Stimulated activated naive CD8-positive, alpha-beta T cell treated with anti-CD3 and anti-CD28 coated beads, Interleukin-15, Interleukin-2, amounts not matched to agents 100 U/mL and 50 U/mL, for 24 hours (primary cell): Measurements from ENCODE around the gene TNFRSF4.
A peak's percentile ranks its signal among the peaks of the same experiment; 100 is the strongest.
"Not testable (repeated sequence)": the region's sequence is repeated elsewhere in the genome, so short reads cannot be mapped to it uniquely, and the experiment has no call there.

ENCODE experiments used
- ATAC-seq: fragments of 150-1000 bp; cut with Tn5 transposase; one replicate; pipeline ENCODE4 v1.10.0; 2021
- DNase-seq: peaks from one replicate; pipeline ENCODE4 v3.0.0; 2021

Gene TNFRSF4

DNA sequence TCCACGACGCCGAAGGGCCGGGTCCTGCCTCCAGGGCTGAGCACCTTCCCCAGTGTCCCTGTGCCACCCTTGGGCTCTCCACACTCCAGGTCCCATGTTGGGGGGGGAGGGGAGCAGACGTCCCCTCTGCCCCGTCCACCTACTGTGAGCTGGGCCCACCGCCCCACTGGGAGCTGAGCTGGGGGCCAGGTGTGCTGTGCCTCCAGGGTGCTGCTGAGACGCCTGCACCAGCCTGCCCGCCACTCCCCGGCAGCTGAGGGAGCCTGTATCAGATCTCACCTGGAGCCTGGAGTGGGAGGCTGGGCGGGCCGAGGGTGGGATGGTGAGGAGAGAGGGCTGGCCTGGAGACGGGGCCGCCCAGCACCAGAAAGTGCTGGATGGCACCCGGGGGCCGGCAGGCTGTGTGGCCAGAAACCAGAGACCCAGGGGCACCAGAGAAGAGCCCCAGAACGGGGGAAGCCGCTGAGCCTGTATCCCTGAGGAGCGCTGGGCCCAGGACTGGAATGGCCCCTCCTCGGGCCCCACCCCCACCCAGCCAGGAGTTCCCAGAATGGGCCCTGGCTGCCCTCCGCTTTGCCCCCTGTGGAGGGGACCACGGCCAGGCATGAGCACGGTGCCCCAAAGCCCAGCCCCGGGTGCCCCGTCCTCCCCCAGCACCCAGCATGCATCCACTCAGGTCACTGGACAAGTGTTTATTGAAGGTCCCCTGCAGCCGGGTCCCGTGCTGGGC, 11.0 kb downstream of the TNFRSF4 start:
- DNase-seq (peak; percentile 31), ATAC-seq (no peak)

DNA sequence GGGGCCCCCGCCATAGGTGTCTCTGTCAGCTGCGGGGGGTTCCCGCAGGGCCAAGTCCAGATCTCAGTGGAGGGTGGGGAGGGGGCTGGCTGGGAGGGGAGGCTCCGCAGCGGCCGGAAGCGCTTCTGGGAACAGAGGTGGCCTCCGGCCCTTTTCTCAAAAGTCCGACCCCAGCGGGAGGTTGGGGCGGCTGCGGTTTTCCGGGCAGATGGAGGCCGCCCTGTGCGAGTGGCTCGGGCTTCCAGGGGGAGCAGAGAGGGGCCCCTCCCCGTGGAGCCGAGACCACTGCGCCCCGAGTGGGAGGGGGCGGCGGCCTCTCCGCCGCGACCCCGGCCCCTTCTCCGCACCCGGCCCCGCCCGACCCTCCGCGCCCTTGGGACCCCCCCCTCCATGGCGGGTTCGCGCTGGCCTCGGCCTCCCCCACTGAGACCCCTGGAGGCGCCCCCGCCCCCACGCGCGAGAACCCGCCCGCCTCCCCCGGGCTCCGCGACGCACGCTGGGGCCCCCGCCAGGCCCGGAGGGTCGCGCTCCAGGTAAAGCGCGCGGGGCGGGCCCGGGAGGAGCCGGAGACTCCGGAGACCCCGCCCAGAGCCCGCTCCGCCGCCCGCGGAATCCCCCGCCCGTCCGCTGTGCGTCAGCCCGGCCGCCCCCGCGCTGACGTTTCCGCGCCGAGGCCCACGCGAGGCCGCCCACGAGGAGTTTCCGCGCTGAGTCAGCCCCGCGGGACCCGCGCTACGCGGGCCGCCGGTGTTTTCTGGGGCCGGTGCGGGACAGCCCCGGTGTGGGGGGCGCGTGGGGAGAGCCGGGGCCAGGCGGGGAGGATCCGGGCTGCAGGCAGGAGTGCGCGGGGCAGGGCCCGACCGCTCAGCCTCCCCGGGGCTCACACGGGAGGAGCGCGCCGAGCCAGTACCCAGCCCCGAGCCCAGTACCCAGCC, 12.8 kb downstream of the TNFRSF4 start:
- ATAC-seq (peak; percentile 83), DNase-seq (peak; percentile 93)

DNA sequence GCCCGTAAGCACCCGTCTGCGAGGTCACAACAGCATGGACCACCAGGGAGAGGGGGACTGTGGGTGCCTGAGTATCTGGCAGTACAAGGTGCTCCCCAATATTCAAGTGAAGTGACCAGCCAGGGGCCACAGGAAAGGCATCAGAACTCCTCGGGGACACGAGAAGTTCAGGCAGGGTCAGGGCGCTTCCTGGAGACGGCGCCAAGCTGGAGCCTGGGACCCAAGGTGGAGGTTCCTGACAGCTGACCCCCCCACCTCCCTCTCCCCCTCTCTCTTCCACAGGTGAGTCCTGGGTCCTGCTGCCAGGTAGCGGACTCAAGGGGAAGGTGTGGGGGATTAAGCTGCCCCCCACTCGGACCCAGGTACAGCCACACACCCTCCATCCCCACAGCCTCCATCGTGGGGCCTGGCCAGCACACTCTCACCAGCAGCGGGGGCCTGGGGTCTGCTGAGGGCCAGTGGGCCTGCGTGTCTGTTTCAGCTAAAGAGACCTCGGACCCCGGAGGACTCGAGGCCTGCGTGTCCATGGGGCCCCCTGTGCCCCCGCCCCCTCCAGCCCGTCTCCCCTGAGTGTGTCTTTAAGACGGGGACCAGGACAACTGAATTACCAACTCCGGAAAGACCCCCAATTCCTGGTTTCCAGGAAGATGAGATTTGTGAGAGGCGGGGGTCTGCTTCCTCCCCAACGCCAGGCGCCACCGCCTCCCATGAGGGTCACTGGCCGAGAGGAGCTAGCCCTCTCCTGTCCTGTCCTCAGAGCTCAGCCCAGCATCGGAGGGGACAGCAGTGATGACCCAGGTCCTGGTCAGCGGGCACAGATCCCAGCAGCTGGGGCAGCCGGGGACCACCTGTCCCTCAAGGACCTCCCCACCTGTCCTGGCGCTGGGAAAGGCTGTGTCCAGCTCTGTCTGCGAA, 13.7 kb downstream of the TNFRSF4 start:
- DNase-seq (no peak), ATAC-seq (no peak)

DNA sequence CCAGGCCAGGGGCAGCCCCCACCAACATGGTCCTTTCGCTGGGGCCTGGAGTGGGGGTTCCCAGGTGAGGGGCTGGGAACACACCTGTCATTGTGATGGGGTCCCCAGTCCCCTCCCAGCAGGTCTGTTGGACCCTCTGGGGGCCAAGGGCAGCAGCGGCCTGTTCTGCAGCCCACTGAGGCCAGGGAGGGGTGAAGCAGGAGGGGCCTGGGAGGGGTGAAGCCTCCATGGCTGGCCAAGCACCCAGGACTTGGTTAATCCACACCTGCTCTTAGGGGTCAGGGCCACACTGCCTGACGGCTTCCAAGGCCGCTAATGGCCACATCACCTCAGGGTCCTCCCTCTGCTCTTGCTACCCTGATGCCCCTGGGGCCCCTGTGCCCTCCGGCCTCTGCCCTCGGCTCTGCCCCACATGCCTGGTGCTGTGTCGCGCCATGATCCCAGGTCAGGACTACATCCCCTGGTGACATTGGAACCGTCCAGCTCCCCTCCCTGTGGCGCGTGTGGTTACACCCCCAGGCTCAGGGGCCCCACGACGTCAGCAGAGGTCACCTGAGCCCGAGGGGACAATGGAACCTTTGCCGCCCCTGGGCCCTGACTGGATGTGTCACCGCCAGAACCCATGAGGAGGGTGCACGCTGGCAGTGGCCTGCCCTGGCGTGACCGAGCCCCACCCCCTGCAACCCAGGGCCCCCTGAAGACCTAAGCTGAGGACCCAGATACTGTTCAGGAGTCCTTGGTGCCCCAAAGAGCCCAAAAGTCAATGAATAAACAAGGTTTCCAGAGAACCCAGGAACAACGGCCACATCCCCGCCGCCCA, 14.6 kb downstream of the TNFRSF4 start:
- DNase-seq, result no peak
- no peak for ATAC-seq

DNA sequence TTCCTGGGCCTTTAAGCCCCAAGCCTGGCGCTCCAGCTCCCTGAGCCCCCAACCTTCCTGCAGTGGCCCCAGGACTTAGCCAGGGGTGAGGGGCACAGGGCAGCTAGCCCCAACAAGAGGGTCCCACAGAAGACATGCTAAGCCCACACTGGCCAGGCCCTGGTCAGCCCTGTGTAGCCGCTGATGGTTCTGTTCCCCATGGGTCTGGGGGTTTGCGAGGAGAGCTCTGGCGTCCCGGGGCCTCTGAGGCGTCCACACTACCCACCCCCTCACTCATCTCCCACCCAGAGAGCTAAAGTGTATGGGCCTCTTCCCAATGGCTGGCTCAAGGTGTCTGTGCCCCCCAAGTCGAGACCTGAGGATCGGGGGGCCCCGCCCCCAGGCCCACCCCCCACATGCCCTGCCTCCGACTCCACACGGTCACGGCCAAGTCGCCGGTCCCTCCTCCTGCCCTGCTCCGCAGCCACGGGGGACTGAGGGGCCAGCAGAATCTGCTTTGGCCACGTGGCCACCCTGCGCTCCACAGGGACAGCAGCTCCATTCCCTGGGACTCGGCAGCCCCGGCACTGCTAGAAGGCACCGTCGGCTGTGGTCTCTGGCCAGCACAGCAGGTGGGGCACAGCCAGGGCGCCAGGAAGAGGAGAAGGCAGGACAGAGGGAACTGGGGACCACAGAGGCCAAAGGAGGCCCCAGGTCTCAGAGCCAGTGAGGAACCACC, 15.4 kb downstream of the TNFRSF4 start:
- DNase-seq (no peak), ATAC-seq (no peak)

DNA sequence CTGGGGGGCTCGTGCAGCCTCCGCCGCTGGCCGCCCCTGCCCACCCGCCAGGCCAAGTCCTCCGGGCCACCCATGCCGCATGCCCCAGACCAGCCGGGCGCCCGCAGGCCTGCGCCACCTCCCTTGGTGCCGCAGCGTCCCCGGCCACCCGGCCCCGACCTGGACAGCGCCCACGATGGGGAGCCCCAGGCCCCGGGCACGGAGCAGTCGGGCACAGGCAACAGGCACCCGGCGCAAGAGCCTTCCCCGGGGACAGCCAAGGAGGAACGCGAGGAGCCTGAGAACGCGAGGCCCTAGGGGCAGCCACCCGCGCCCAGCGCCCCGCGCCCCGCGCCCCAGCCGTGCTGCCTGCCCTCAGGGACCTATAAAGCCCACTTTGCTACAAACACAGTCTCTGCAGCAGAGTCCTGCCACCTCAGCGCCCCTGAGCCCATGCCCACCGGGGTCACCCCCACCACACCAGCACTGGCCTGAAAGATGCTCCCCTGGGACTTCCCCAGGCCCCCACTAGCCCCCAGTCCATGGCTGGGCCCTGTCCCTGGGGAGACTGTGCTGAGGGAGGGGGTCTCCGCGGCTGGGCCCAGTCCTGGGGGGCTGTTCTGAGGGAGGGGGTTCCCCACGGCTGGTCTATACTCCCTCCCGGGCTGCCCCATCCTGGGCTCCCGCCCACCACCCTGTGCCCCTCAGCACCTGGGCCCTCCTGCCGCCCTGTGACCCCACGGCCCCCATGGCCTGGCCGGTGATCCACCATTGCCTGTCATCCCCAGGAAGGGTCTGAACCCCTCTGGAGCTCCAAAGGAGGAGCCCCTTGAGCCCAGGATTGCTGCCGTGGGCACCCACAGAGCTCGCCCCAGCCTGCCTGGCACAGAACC, 16.2 kb downstream of the TNFRSF4 start:
- no peak for ATAC-seq
- DNase-seq, result peak; percentile 2

DNA sequence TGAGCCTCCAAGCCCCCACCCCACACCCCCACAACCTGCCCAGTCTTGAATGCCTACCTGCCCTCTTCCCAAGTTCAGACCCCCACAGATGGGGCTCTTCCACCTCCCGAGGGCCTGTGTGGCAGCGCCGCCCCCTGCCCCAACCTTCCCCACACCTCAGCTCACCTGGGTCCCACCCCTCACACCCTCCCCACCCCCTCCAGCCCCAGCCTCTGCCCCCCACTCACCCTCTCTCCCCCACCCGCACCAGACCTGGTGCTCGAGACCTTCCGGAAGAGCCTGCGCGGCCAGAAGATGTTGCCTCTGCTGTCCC, 16.8 kb downstream of the TNFRSF4 start:
- ATAC-seq (no peak), DNase-seq (no peak)

DNA sequence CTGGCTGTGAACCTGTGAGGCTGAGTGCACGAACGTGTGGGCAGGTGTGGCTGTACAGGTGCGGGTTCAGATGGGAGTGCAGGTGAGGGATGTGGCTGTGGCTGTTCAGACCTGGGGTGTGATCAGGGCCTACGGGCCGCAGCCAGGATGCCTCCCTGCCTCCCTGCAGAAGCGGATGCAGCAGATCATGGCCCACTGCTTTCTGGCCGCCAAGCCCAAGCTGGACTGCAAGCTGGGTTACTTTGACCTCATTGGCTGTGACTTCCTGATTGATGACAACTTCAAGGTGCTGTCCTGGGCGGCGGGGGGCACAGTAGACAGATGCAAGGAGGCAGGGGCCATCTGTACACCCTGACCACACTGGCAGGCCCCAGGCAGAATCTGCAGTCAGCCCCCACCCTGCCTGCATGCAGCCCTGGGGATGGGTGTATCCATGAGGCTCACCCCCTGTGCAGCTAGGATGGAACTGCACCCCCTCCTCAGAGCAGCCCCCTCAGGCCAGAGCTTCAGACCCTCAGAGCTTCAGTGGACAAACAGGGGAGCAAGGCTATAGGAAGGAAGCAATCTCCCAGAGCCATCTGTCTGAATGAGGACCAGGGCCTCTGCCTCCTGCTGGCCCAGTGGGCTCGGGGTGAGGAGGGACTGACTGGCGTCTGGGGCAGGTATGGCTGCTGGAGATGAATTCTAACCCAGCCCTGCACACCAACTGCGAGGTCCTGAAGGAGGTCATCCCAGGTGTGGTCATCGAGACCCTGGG, 17.3 kb downstream of the TNFRSF4 start:
- no peak for ATAC-seq
- peak; percentile 4 for DNase-seq

DNA sequence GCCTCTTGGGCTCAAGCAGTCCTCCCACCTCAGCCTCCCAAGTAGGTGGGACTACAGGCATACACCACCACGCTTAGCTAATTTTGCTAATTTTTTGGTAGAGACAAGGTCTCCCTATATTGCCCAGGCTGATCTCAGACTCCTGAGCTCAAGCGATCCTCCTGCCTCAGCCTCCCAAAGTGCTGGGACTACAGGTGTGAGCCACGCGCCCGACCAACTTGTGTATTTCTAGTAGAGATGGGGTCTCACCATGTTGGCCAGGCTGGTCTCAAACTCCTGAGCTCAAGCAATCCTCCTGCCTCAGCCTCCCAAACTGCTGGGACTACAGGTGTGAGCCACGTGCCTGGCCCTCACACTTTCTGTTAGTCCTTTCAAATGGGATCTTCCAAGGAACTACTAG, 18.2 kb downstream of the TNFRSF4 start:
- DNase-seq, ATAC-seq: not testable (repeated sequence)

DNA sequence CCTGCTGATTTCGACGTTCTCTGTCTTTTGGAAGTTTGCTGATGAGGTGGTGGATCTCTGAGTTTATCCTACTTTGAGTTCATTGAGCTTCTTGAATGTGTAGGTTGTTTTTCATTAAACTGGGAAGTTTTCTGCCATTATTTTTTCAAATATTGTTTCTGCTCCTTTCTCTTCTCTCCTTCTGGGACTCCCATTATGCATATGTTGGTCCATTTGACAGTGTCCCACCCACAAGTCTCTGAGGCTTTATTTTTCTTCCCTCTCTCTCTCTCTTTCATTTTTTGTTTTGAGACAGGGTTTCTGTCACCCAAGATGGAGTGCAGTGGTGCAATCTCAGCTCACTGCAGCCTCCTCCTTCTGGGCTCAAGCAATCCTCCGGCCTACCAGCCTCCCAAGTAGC, 19.2 kb downstream of the TNFRSF4 start:
- DNase-seq, result no peak
- no peak for ATAC-seq

DNA sequence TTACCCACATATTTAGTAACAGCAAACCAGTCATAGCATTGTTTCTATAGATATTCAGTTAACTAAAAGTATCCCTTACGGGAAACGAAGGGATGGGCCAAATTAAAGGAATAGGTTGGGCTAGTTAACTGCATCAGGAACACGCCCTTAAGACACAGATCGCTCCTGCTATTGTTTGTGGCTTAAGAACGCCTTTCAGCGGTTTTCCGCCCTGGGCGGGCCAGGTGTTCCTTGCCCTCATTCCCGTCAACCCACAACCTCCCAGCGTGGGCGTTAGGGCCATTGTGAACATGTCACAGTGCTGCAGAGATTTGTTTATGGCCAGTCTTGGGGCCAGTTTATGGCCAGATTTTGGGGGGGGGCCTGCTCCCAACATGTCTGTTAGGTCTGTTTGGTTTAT, 22.2 kb downstream of the TNFRSF4 start:
- ATAC-seq (no peak), DNase-seq (no peak)

DNA sequence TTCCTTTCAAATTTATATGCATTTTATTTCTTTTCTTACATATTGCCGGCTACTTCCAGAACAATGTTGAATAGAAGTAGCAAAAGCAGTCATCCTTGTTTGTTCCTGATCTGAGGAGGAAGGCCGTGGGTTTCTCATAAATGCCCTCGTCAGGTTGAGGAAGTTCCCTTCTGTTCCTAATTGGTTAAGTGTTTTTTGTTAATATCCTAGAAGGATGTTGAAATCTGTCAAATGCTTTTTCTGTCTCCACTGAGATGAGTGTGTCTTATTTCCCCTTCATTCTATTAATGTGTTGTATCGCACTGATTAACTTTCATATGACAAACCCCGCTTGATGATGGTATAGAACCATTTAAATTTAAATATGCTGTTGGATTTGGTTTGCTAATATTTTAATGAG, 24.8 kb downstream of the TNFRSF4 start:
- DNase-seq (no peak), ATAC-seq (no peak)

DNA sequence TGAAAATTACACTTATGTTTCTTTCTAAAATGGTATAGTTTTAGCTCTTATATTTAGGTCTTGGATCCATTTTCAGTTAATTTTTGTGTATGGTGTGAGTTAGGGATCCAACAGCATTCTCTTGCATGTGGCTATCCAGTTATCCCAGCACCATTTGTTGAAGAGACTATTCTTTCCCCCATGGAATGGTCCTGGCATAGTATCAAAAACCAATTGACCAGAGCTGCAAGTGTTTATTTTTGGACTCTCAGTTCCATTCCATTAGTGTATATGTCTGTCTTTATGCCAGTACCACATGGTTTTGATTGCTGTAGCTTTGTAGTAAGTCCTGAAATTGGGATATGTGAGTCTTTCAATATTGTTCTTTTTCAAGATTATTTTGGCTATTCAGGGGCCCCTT, 26.0 kb downstream of the TNFRSF4 start:
- DNase-seq (no peak), ATAC-seq (no peak)

DNA sequence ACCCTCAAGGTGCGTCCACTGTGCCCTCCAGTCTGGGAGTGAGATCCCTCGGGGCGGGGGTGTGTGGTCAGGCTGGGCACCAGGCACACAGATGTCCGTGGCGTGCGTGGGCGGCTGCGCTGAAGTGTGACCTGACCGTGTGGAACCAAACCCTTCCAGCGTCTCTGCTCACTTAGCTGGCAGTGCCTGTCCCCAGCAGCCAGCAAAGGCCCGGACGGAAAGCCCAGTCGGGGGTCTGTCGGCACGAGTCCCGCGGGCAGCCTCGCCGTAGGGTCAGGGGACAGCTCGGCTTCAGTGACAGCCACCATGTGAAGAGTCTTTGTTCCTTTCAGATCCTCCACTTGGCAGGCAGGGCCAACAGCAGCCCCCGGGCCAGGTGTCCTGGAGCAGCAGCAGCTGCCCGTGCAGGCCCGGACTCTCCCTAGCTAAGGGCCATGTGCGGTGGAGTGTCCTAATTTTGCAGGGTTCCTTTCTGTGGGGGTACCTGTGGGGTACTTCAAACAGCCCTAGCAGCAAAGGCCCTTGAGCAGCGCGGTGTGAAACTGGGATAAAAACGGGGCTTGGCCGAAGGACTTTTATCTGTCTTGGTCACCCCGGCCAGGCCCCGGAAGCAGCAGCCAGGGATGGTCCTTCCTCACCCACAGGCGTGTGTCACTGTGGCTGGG, 28.7 kb downstream of the TNFRSF4 start:
- DNase-seq (no peak), ATAC-seq (no peak)

DNA sequence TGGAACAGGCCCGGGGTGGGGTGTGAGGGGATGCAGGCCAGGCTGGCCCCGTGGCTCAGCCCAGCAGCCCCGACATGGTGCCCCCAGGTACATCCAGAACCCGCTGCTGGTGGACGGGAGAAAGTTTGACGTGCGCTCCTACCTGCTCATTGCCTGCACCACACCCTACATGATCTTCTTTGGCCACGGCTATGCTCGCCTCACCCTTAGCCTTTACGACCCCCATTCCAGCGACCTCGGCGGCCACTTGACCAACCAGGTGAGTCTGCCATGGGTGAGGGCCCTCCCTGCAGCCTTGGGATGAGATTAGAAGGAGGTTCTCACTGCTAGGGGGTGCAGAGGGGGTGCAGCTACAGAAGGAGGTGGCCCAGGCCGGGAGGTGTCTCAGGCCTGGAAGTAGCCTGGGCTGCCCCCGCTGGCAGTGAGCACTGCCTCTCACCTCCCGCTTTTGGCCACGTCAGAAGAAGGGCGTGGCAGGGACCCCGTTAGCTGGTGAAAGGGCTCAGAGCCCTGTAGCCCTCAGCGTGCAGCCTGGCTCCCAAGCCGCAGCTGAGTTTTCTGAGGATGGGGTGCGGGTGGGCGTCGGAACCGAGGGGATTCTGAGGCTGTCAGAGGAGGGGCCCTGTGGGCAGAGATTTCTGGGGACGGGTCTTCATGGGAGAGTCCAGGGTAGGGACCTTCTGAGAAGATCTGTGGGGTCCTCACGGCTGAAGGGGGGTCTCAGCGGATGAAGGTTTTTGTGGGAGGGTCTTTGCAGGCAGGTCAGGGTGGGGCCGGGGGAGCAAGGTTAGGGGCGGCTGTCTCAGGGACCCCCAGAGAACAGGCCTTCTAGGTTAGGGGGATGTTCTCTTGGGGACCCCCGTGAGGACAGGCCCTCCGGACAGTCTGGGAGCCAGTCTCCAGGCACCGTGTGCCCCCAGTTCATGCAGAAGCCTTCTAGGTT, 29.8 kb downstream of the TNFRSF4 start:
- ATAC-seq, result no peak

DNA sequence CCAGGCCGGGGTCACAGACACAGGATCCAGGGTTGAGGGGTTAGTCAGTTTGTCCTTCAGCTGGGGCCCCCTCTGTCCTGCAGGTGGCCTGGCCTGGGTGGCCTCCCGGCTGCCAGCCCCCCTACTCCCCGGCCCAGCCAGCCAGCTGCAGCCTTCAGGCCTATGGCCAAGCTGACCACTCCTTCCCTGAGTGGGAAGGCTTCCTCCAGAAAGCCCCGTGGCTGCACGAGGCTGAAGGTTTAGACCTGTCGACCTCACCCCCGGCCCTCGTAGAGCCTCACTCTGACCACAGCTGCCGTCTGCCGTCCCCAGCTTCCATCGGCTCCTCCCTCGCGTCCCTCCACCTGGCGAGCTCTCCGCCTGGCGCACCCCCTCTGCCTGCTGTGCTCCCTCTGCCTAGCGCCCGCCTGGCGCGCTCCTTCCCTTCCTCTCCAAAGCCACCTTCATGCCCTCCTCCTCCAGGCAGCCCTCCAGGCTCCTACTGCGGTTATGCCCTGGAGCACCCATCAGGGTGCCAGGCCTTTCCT, 30.7 kb downstream of the TNFRSF4 start:
- DNase-seq (no peak), ATAC-seq (no peak)

More for the DNA sequence above, 29.8 kb downstream of the TNFRSF4 start:
- no peak for DNase-seq
